Measurements from ENCODE around the gene WDR83. TPM values are rescaled to one million over a fixed set of nuclear protein-coding genes. Genes with fewer than 3 reads are reported as not detected.
"Not testable (repeated sequence)": the region's sequence is repeated elsewhere in the genome, so short reads cannot be mapped to it uniquely, and the experiment has no call there.

The WDR83 gene
- polyA plus RNA-seq (2011; rRNA removed) = 4.3 and 4.8 TPM in 2 replicates
- polyA plus RNA-seq (2012; cell fraction: cytosol; rRNA removed) = 11.9 and 12.5 TPM in 2 replicates
- 13.7 and 15.0 TPM in 2 replicates for polyA plus RNA-seq (2012; cell fraction: nucleus; rRNA removed)
- polyA plus RNA-seq (2017; fragmentation: RNase III; extraction: RNeasy Plus Mini Kit Qiagen cat#74134 plus additional on column Dnase treatment) = 11.1 to 13.7 TPM (median 11.4 TPM) in 3 replicates
- polyA minus RNA-seq (2011; rRNA and poly(A)+ RNA removed) = 4.0 and 6.2 TPM in 2 replicates

- 16% methylated on average over 21 of the region's 46 CpGs for WGBS (ENCODE audit: missing lambda C conversion rate)
- ATAC-seq (peak; percentile 74 to 85), DNase-seq (ENCODE audit: low read depth in 1 of 2, low spot score in 1 of 2) (peak; percentile 41 to 73), FAIRE-seq (no peak)
- TF ChIP-seq RFX5 (IDR thresholded peaks at IDR 0.05) (no peak), NR3C1 (IDR thresholded peaks at IDR 0.05) (no peak), EHF (CRISPR knock-in tag; IDR thresholded peaks at IDR 0.05) (no peak), ZC3H11A (IDR thresholded peaks at IDR 0.05) (no peak), CBX2 (IDR thresholded peaks at IDR 0.05; ENCODE audit: borderline replicate concordance, low read depth) (no peak), PBX3 (IDR thresholded peaks at IDR 0.05) (no peak), HOXB13 (CRISPR knock-in tag; IDR thresholded peaks at IDR 0.05; ENCODE audit: low read depth) (no peak)
- Histone ChIP-seq H3K4me2 (peak within 1 kb of the TSS; percentile 97), H3K4me3 (peak within 1 kb of the TSS; percentile 90), H3K27ac (peak within 1 kb of the TSS; percentile 82 to 86), H3K9me3 (no peaks in the 10 kb centered on the region), H3K4me1 (peaks cover 11% of the 10 kb centered on the region)
- CTCF ChIA-PET = interaction anchor here (0.6 to 1.3 kb wide), 3 partner anchors 10 to 413 kb away, joined by 3 to 6 read pairs (median 4); no protein-coding TSS in a partner anchor
- POLR2A ChIA-PET = interaction anchor here (0.5 to 1.2 kb wide), 5 partner anchors 9 to 56 kb away, joined by 3 to 5 read pairs (median 3); partner anchors contain the start of genes DHPS, ZNF490 and ZNF791
Measured at GRCh38 chr19:12666265-12667048, at the start of gene WDR83, which contains the start of gene MAN2B1. Gene WDR83 (plus strand): TSS chr19:12666807. CDS start chr19:12669791, 2,984 bp downstream. Gene MAN2B1 (minus strand): TSS chr19:12666742. CDS start chr19:12666701, 41 bp downstream.

GRCh38 chr19:12617646-12618045 is 49.0 kb upstream of the WDR83 start:
- WGBS (ENCODE audit: missing lambda C conversion rate) = 93% methylated on average over 4 of the region's 4 CpGs
- no peak overlapping the region for H3K4me3 ChIP-seq
- peaks cover 57% of the 10 kb centered on the region for H3K9me3 ChIP-seq
- POLR2A ChIA-PET = no interaction called here
- no peak overlapping the region for H3K4me2 ChIP-seq
- DNase-seq (ENCODE audit: low read depth in 1 of 2, low spot score in 1 of 2) (no peak), ATAC-seq (no peak), FAIRE-seq (no peak)
- H3K27ac ChIP-seq = no peak overlapping the region
- CTCF ChIA-PET = interaction anchor here (0.7 kb wide), 1 partner anchor 19 kb away, joined by 3 read pairs; no protein-coding TSS in a partner anchor
- no peak for TF ChIP-seq HEYL (CRISPR knock-in tag; IDR thresholded peaks at IDR 0.05)
- no peak for TF ChIP-seq TFCP2L1 (CRISPR knock-in tag; IDR thresholded peaks at IDR 0.05)
- no peak for TF ChIP-seq RFX5 (IDR thresholded peaks at IDR 0.05)
- TF ChIP-seq ZFP36 (IDR thresholded peaks at IDR 0.05; ENCODE audit: borderline replicate concordance, partially characterized antibody) = no peak
- TF ChIP-seq NPAS2 (CRISPR knock-in tag; IDR thresholded peaks at IDR 0.05; ENCODE audit: borderline replicate concordance) = no peak
- TF ChIP-seq POLR2A (IDR thresholded peaks at IDR 0.05; ENCODE audit: low read length) = no peak
- TF ChIP-seq E2F6 (IDR thresholded peaks at IDR 0.05; ENCODE audit: borderline replicate concordance, low read depth) = no peak
- TF ChIP-seq SMC3 (IDR thresholded peaks at IDR 0.05) = no peak
- no peak for TF ChIP-seq CEBPB (IDR thresholded peaks at IDR 0.05)
- TF ChIP-seq REST (IDR thresholded peaks at IDR 0.05) = no peak
- no peak for TF ChIP-seq KDM5A (IDR thresholded peaks at IDR 0.05)
- TF ChIP-seq NR3C1 (IDR thresholded peaks at IDR 0.05) = no peak
- TF ChIP-seq EP300 (IDR thresholded peaks at IDR 0.05) = no peak
- no peak for TF ChIP-seq BCL3 (IDR thresholded peaks at IDR 0.05)
- no peak for TF ChIP-seq ZC3H11A (IDR thresholded peaks at IDR 0.05)
- no peak for TF ChIP-seq ESRRA (IDR thresholded peaks at IDR 0.05; ENCODE audit: borderline replicate concordance, low read length)
- H3K4me1 ChIP-seq = no peaks in the 10 kb centered on the region

- WGBS (ENCODE audit: missing lambda C conversion rate) = 92% methylated on average over 9 of the region's 26 CpGs
- ATAC-seq; H3K27ac ChIP-seq; H3K4me3 ChIP-seq; POLR2A ChIA-PET; H3K4me2 ChIP-seq; CTCF ChIA-PET; FAIRE-seq; H3K4me1 ChIP-seq; DNase-seq (ENCODE audit: low read depth in 1 of 2, low spot score in 1 of 2): not testable (repeated sequence)
- peaks cover 65% of the 10 kb centered on the region for H3K9me3 ChIP-seq
Measured at GRCh38 chr19:12621253-12622024, 45.2 kb upstream of the WDR83 start.
